Measurements from ENCODE around the gene UVSSA.

Gene UVSSA

GRCh38 chr4:1363513-1363912 is 16.5 kb downstream of the UVSSA start:
- no peak overlapping the region for H3K4me3 ChIP-seq (ENCODE audit: low read length)
- H3K9me3 ChIP-seq (ENCODE audit: low read length), result no peaks in the 10 kb centered on the region
- H3K27me3 ChIP-seq (ENCODE audit: insufficient read depth, low read length), result no peaks in the 10 kb centered on the region
- peaks cover 6% of the 10 kb centered on the region for H3K36me3 ChIP-seq (ENCODE audit: insufficient read depth, low read length)
- H2AFZ ChIP-seq (ENCODE audit: low read depth, low read length), result no peak overlapping the region
- H3K4me1 ChIP-seq (ENCODE audit: insufficient read depth, low read length), result no peaks in the 10 kb centered on the region

- Histone ChIP-seq H3K9me3 (ENCODE audit: low read length) (no peaks in the 10 kb centered on the region), H3K36me3 (ENCODE audit: insufficient read depth, low read length) (peaks cover 6% of the 10 kb centered on the region), H2AFZ (ENCODE audit: low read depth, low read length) (no peak overlapping the region), H3K4me1 (ENCODE audit: insufficient read depth, low read length) (no peaks in the 10 kb centered on the region), H3K4me3 (ENCODE audit: low read length) (no peak overlapping the region), H3K27me3 (ENCODE audit: insufficient read depth, low read length) (no peaks in the 10 kb centered on the region)
Observed at GRCh38 chr4:1364217-1364616, 17.2 kb downstream of the UVSSA start.

- no peaks in the 10 kb centered on the region for H3K4me1 ChIP-seq (ENCODE audit: insufficient read depth, low read length)
- H2AFZ ChIP-seq (ENCODE audit: low read depth, low read length), result no peak overlapping the region
- H3K36me3 ChIP-seq (ENCODE audit: insufficient read depth, low read length), result peaks cover 6% of the 10 kb centered on the region
- H3K9me3 ChIP-seq (ENCODE audit: low read length), result no peaks in the 10 kb centered on the region
- no peaks in the 10 kb centered on the region for H3K27me3 ChIP-seq (ENCODE audit: insufficient read depth, low read length)
- H3K4me3 ChIP-seq (ENCODE audit: low read length), result no peak overlapping the region
Observed at GRCh38 chr4:1364748-1365147, 17.7 kb downstream of the UVSSA start.

GRCh38 chr4:1365271-1366178 is 18.5 kb downstream of the UVSSA start:
- Histone ChIP-seq H3K27me3 (ENCODE audit: insufficient read depth, low read length) (no peaks in the 10 kb centered on the region), H3K4me1 (ENCODE audit: insufficient read depth, low read length) (no peaks in the 10 kb centered on the region), H3K4me3 (ENCODE audit: low read length) (no peak overlapping the region), H3K36me3 (ENCODE audit: insufficient read depth, low read length) (peaks cover 6% of the 10 kb centered on the region), H3K9me3 (ENCODE audit: low read length) (no peaks in the 10 kb centered on the region), H2AFZ (ENCODE audit: low read depth, low read length) (no peak overlapping the region)

GRCh38 chr4:1366371-1367229 is 19.6 kb downstream of the UVSSA start:
- no peak overlapping the region for H2AFZ ChIP-seq (ENCODE audit: low read depth, low read length)
- peaks cover 3% of the 10 kb centered on the region for H3K9me3 ChIP-seq (ENCODE audit: low read length)
- peaks cover 9% of the 10 kb centered on the region for H3K36me3 ChIP-seq (ENCODE audit: insufficient read depth, low read length)
- H3K27me3 ChIP-seq (ENCODE audit: insufficient read depth, low read length), result no peaks in the 10 kb centered on the region
- H3K4me3 ChIP-seq (ENCODE audit: low read length), result no peak overlapping the region
- H3K4me1 ChIP-seq (ENCODE audit: insufficient read depth, low read length), result no peaks in the 10 kb centered on the region

GRCh38 chr4:1367230-1367935 is 20.4 kb downstream of the UVSSA start:
- Histone ChIP-seq H3K4me3 (ENCODE audit: low read length) (no peak overlapping the region), H2AFZ (ENCODE audit: low read depth, low read length) (no peak overlapping the region), H3K36me3 (ENCODE audit: insufficient read depth, low read length) (peaks cover 12% of the 10 kb centered on the region), H3K4me1 (ENCODE audit: insufficient read depth, low read length) (no peaks in the 10 kb centered on the region), H3K9me3 (ENCODE audit: low read length) (peaks cover 7% of the 10 kb centered on the region), H3K27me3 (ENCODE audit: insufficient read depth, low read length) (no peaks in the 10 kb centered on the region)

GRCh38 chr4:1367936-1368289 is 20.9 kb downstream of the UVSSA start:
- peaks cover 9% of the 10 kb centered on the region for H3K9me3 ChIP-seq (ENCODE audit: low read length)
- H3K27me3 ChIP-seq (ENCODE audit: insufficient read depth, low read length), result no peaks in the 10 kb centered on the region
- no peak overlapping the region for H3K4me3 ChIP-seq (ENCODE audit: low read length)
- peaks cover 12% of the 10 kb centered on the region for H3K36me3 ChIP-seq (ENCODE audit: insufficient read depth, low read length)
- H3K4me1 ChIP-seq (ENCODE audit: insufficient read depth, low read length), result no peaks in the 10 kb centered on the region
- H2AFZ ChIP-seq (ENCODE audit: low read depth, low read length), result no peak overlapping the region

GRCh38 chr4:1368421-1369090 is 21.5 kb downstream of the UVSSA start:
- Histone ChIP-seq H3K4me3 (ENCODE audit: low read length) (no peak overlapping the region), H3K27me3 (ENCODE audit: insufficient read depth, low read length) (no peaks in the 10 kb centered on the region), H3K4me1 (ENCODE audit: insufficient read depth, low read length) (no peaks in the 10 kb centered on the region), H3K9me3 (ENCODE audit: low read length) (peaks cover 9% of the 10 kb centered on the region), H3K36me3 (ENCODE audit: insufficient read depth, low read length) (peaks cover 12% of the 10 kb centered on the region), H2AFZ (ENCODE audit: low read depth, low read length) (no peak overlapping the region)

- peaks cover 12% of the 10 kb centered on the region for H3K36me3 ChIP-seq (ENCODE audit: insufficient read depth, low read length)
- no peak overlapping the region for H2AFZ ChIP-seq (ENCODE audit: low read depth, low read length)
- H3K4me1 ChIP-seq (ENCODE audit: insufficient read depth, low read length), result no peaks in the 10 kb centered on the region
- no peaks in the 10 kb centered on the region for H3K27me3 ChIP-seq (ENCODE audit: insufficient read depth, low read length)
- no peak overlapping the region for H3K4me3 ChIP-seq (ENCODE audit: low read length)
- H3K9me3 ChIP-seq (ENCODE audit: low read length), result peaks cover 9% of the 10 kb centered on the region
Observed at GRCh38 chr4:1369091-1369450, 22.1 kb downstream of the UVSSA start.

GRCh38 chr4:1369479-1370079 is 22.6 kb downstream of the UVSSA start:
- no peaks in the 10 kb centered on the region for H3K27me3 ChIP-seq (ENCODE audit: insufficient read depth, low read length)
- H3K4me1 ChIP-seq (ENCODE audit: insufficient read depth, low read length), result no peaks in the 10 kb centered on the region
- peaks cover 9% of the 10 kb centered on the region for H3K9me3 ChIP-seq (ENCODE audit: low read length)
- peaks cover 12% of the 10 kb centered on the region for H3K36me3 ChIP-seq (ENCODE audit: insufficient read depth, low read length)
- H3K4me3 ChIP-seq (ENCODE audit: low read length), result no peak overlapping the region
- no peak overlapping the region for H2AFZ ChIP-seq (ENCODE audit: low read depth, low read length)

GRCh38 chr4:1370321-1371124 is 23.5 kb downstream of the UVSSA start:
- H3K36me3 ChIP-seq (ENCODE audit: insufficient read depth, low read length), result peaks cover 12% of the 10 kb centered on the region
- H3K4me3 ChIP-seq (ENCODE audit: low read length), result no peak overlapping the region
- H3K27me3 ChIP-seq (ENCODE audit: insufficient read depth, low read length), result no peaks in the 10 kb centered on the region
- H3K4me1 ChIP-seq (ENCODE audit: insufficient read depth, low read length), result no peaks in the 10 kb centered on the region
- peaks cover 9% of the 10 kb centered on the region for H3K9me3 ChIP-seq (ENCODE audit: low read length)
- no peak overlapping the region for H2AFZ ChIP-seq (ENCODE audit: low read depth, low read length)
